Measurements from ENCODE around the gene PYY. TPM values are rescaled to one million over a fixed set of nuclear protein-coding genes. Genes with fewer than 3 reads are reported as not detected.
A peak's percentile ranks its signal among the peaks of the same experiment; 100 is the strongest.
"Not testable (repeated sequence)": the region's sequence is repeated elsewhere in the genome, so short reads cannot be mapped to it uniquely, and the experiment has no call there.

PYY gene
- total RNA-seq, 1 donor from 2014 or later, result not detected

DNA sequence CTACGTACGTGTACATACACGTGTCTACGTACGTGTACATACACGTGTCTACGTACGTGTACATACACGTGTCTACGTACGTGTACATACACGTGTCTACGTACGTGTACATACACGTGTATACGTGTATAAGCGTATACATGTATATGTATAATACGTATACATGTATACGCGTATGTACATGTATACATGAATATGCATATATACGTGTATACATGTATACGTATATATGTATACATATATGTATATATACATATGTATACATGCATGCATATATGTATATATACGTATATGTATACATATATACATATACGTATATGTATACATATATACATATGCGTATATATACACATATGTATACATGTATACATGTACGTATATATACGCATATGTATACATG is 22.2 kb upstream of the PYY start:
- H3K79me2 ChIP-seq (ENCODE audit: low read depth), result no peaks in the 10 kb centered on the region
- Mint-ChIP-seq H3K27me3 (ENCODE audit: insufficient read depth, low read depth) (peaks cover 7% of the 10 kb centered on the region), H3K4me1 (peaks cover 16% of the 10 kb centered on the region), H3K4me3 (no peak overlapping the region), H3K9me3 (no peaks in the 10 kb centered on the region), H3K27ac (no peak overlapping the region), H3K36me3 (no peaks in the 10 kb centered on the region)
- H3K36me3 ChIP-seq, result no peaks in the 10 kb centered on the region
- H3F3A ChIP-seq (ENCODE audit: low read depth), result peaks cover 4% of the 10 kb centered on the region
- no peak for DNase-seq (ENCODE audit: low spot score)
- H3K9ac ChIP-seq, result no peak overlapping the region
- no peak overlapping the region for H3K4me3 ChIP-seq
- no peaks in the 10 kb centered on the region for H3K9me3 ChIP-seq (ENCODE audit: low read depth)
- H4K20me1 ChIP-seq (ENCODE audit: low read depth), result no peaks in the 10 kb centered on the region
- no peak for TF ChIP-seq EZH2phosphoT487 (IDR thresholded peaks at IDR 0.05)
- TF ChIP-seq CTCF (IDR thresholded peaks at IDR 0.05), result no peak
- no peak for TF ChIP-seq EZH2 (IDR thresholded peaks at IDR 0.05)
- no peak overlapping the region for H2AFZ ChIP-seq (replicated peaks)
- peaks cover 29% of the 10 kb centered on the region for H3K27me3 ChIP-seq
- no peak overlapping the region for H3K4me2 ChIP-seq
- H3K27ac ChIP-seq, result no peak overlapping the region
- peaks cover 12% of the 10 kb centered on the region for H3K4me1 ChIP-seq

DNA sequence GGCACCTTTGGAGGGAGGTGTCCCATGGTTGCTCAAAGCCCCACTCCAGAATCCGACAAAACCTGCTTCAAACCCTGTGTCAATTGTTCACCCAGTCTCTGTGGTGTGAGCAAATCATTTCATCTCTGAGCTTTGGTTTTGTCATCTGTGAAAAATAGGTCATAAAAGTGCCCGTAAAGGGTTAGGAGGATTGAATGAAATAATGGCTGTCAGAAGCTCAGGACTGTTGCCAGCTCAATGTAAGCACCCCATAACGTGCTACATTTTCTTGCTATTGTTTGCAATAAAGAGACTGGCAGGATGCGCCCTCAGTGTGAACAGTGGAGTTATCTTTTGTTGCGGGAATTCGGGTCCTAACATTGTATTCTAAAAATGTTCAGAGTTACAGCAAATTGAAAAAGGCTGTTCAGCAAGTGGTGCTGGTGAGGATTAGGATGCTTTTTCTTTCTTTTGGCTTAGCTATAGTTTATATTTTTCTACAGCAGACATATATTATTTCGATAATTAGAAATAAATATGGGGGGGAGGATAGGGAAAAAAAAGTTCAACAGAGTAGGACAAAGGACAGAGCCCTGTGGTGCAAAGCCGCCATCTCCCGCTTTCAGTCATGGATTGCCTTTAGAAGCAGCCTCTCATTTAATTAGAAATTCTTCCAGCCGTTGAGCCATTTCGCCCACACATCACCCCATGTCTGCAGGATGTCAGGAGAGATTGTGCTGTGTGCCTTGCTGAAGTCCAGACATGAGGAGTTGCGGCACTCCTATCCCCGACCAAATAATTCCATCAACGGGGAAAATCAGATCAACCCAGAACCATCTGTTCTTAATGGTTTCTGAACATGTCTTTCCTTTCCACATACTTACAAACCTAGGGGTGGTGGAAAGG is 20.9 kb upstream of the PYY start:
- no peak overlapping the region for H3K27ac ChIP-seq
- Mint-ChIP-seq H3K27me3 (ENCODE audit: insufficient read depth, low read depth) (peaks cover 7% of the 10 kb centered on the region), H3K27ac (peak overlapping the region; percentile 86), H3K9me3 (no peaks in the 10 kb centered on the region), H3K4me3 (no peak overlapping the region), H3K4me1 (peaks cover 16% of the 10 kb centered on the region), H3K36me3 (no peaks in the 10 kb centered on the region)
- no peak overlapping the region for H3K9ac ChIP-seq
- peak overlapping the region; percentile 39 for H2AFZ ChIP-seq (replicated peaks)
- H3F3A ChIP-seq (ENCODE audit: low read depth), result peaks cover 4% of the 10 kb centered on the region
- peaks cover 12% of the 10 kb centered on the region for H3K4me1 ChIP-seq
- TF ChIP-seq EZH2phosphoT487 (IDR thresholded peaks at IDR 0.05) (no peak), CTCF (IDR thresholded peaks at IDR 0.05) (no peak), EZH2 (IDR thresholded peaks at IDR 0.05) (no peak)
- H3K4me2 ChIP-seq, result peak overlapping the region; percentile 14
- no peaks in the 10 kb centered on the region for H3K36me3 ChIP-seq
- H3K27me3 ChIP-seq, result peaks cover 23% of the 10 kb centered on the region
- H3K79me2 ChIP-seq (ENCODE audit: low read depth), result no peaks in the 10 kb centered on the region
- DNase-seq (ENCODE audit: low spot score), result peak; percentile 23
- H3K9me3 ChIP-seq (ENCODE audit: low read depth), result no peaks in the 10 kb centered on the region
- H3K4me3 ChIP-seq, result no peak overlapping the region
- H4K20me1 ChIP-seq (ENCODE audit: low read depth), result no peaks in the 10 kb centered on the region

- not testable (repeated sequence) for H3K79me2 ChIP-seq (ENCODE audit: low read depth)
Measured at GRCh38 chr17:43972444-43973212, 18.9 kb upstream of the PYY start.

GRCh38 chr17:43971436-43971835 is 17.7 kb upstream of the PYY start:
- H3K9ac ChIP-seq; H3K9me3 ChIP-seq (ENCODE audit: low read depth); H3K9me3 Mint-ChIP-seq; H3K36me3 ChIP-seq; H4K20me1 ChIP-seq (ENCODE audit: low read depth); H3K36me3 Mint-ChIP-seq; H2AFZ ChIP-seq (replicated peaks); H3K4me2 ChIP-seq; DNase-seq (ENCODE audit: low spot score); H3K27ac Mint-ChIP-seq; H3K27me3 Mint-ChIP-seq (ENCODE audit: insufficient read depth, low read depth); H3K27me3 ChIP-seq; H3K4me3 Mint-ChIP-seq; H3K4me3 ChIP-seq; H3F3A ChIP-seq (ENCODE audit: low read depth); H3K79me2 ChIP-seq (ENCODE audit: low read depth); H3K27ac ChIP-seq: not testable (repeated sequence)
- peaks cover 12% of the 10 kb centered on the region for H3K4me1 ChIP-seq
- peaks cover 20% of the 10 kb centered on the region for H3K4me1 Mint-ChIP-seq

More at GRCh38 chr17:43972444-43973212, 18.9 kb upstream of the PYY start:
- not testable (repeated sequence) for H3K27me3 ChIP-seq; H3K9ac ChIP-seq; H3K9me3 ChIP-seq (ENCODE audit: low read depth); H3K27ac Mint-ChIP-seq; H3F3A ChIP-seq (ENCODE audit: low read depth); H3K27ac ChIP-seq; H3K4me3 Mint-ChIP-seq; H3K9me3 Mint-ChIP-seq; H3K36me3 ChIP-seq; H3K36me3 Mint-ChIP-seq; H4K20me1 ChIP-seq (ENCODE audit: low read depth); DNase-seq (ENCODE audit: low spot score); H3K27me3 Mint-ChIP-seq (ENCODE audit: insufficient read depth, low read depth); H3K4me2 ChIP-seq; H2AFZ ChIP-seq (replicated peaks); H3K4me3 ChIP-seq
- peaks cover 23% of the 10 kb centered on the region for H3K4me1 Mint-ChIP-seq
- peaks cover 12% of the 10 kb centered on the region for H3K4me1 ChIP-seq

Measured in neural progenitor cell (in vitro differentiated cells).